Stimulated activated CD8-positive, alpha-beta memory T cell treated with anti-CD3 and anti-CD28 coated beads, Interleukin-4, amount 100 ng/mL, for 48 hours (primary cell): Measurements from ENCODE around the gene TNS4.

Experiments used
- DNase-seq: peaks from one replicate; pipeline ENCODE4 v3.0.0-alpha.2; 2020

TNS4 gene

GRCh38 chr17:40535924-40536294 is 34.5 kb upstream of the TNS4 start:
- no peak for DNase-seq

- no peak for DNase-seq
These were observed 34.0 kb upstream of the TNS4 start for GRCh38 chr17:40535438-40535837.

- no peak for DNase-seq
These were observed 33.2 kb upstream of the TNS4 start for GRCh38 chr17:40534371-40535189.

GRCh38 chr17:40533896-40534295 is 32.5 kb upstream of the TNS4 start:
- DNase-seq: no peak

- DNase-seq: peak; percentile 25
These were observed 31.3 kb upstream of the TNS4 start for GRCh38 chr17:40532520-40533253.

GRCh38 chr17:40531051-40531991 is 29.9 kb upstream of the TNS4 start:
- peak; percentile 93 for DNase-seq

- DNase-seq: peak; percentile 39
These were observed 29.1 kb upstream of the TNS4 start for GRCh38 chr17:40530531-40530994.

- no peak for DNase-seq
These were observed 28.6 kb upstream of the TNS4 start for GRCh38 chr17:40529991-40530390.

- DNase-seq: peak; percentile 24
These were observed 27.4 kb upstream of the TNS4 start for GRCh38 chr17:40528692-40529417.

- DNase-seq: peak; percentile 22
These were observed 25.2 kb upstream of the TNS4 start for GRCh38 chr17:40526668-40527067.

GRCh38 chr17:40525294-40525693 is 23.9 kb upstream of the TNS4 start:
- no peak for DNase-seq

GRCh38 chr17:40524243-40524965 is 23.0 kb upstream of the TNS4 start:
- no peak for DNase-seq

- peak; percentile 10 for DNase-seq
These were observed 21.5 kb upstream of the TNS4 start for GRCh38 chr17:40522961-40523310.

- DNase-seq: peak; percentile 11
These were observed 21.0 kb upstream of the TNS4 start for GRCh38 chr17:40522250-40522960.

- no peak for DNase-seq
These were observed 19.6 kb upstream of the TNS4 start for GRCh38 chr17:40520991-40521453.

- DNase-seq: no peak
These were observed 17.8 kb upstream of the TNS4 start for GRCh38 chr17:40519089-40519775.

- no peak for DNase-seq
These were observed 17.1 kb upstream of the TNS4 start for GRCh38 chr17:40518401-40519088.

GRCh38 chr17:40517981-40518380 is 16.6 kb upstream of the TNS4 start:
- no peak for DNase-seq

GRCh38 chr17:40517286-40517662 is 15.9 kb upstream of the TNS4 start:
- DNase-seq: no peak
